GM13976 (cell line): ENCODE measurements around the gene MRTFA.
"Not testable (repeated sequence)": the region's sequence is repeated elsewhere in the genome, so short reads cannot be mapped to it uniquely, and the experiment has no call there.

Experiments used
- DNase-seq: peaks from one replicate; pipeline ENCODE4 v3.0.0; 2012; ENCODE audit warnings: low spot score
- in situ Hi-C: fragments of 300-500 bp; cut with MboI; formaldehyde crosslinking; loops from one replicate; pipeline ENCODE4 v1.12.0; 2022; ENCODE audit warnings: low sequenced_read_pairs, mixed read lengths, inconsistent platforms; ENCODE audit not compliant: unreplicated experiment
- TF ChIP-seq, protein P1 (sequence below): IDR thresholded peaks from 2 replicates; pipeline ENCODE4 v1.5.1; 2012; ENCODE audit warnings: borderline replicate concordance, mild to moderate bottlenecking; ENCODE audit not compliant: insufficient read depth; ENCODE audit errors: extremely low read depth, missing control alignments, control extremely low read depth

Gene MRTFA

DNA sequence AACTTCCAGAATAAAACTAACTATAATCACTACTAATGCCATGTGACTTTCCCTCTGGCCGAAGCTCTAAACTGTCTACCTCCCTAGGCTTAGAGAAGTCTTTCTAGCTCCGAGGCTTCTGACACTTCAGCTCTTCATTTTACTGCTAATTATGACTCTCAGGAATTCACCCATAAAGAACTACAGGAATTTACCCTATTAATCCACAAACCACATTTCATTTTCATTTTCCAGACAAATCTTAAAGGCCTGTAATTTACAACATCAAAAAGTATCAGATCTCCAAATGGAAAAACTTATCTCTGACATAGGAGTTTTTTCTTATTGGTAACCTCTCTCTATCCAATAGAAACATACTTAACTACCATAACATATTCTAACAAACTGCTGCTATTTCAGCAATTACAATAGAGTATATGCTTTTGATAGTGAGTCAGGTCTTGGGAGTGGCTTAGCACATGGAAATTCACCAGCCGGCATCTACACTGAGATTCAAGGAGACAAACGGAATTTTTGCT lies 33.4 kb downstream of the MRTFA start:
- DNase-seq: no peak
- in situ Hi-C loops: no loop called here
- TF ChIP-seq, protein P1, sequence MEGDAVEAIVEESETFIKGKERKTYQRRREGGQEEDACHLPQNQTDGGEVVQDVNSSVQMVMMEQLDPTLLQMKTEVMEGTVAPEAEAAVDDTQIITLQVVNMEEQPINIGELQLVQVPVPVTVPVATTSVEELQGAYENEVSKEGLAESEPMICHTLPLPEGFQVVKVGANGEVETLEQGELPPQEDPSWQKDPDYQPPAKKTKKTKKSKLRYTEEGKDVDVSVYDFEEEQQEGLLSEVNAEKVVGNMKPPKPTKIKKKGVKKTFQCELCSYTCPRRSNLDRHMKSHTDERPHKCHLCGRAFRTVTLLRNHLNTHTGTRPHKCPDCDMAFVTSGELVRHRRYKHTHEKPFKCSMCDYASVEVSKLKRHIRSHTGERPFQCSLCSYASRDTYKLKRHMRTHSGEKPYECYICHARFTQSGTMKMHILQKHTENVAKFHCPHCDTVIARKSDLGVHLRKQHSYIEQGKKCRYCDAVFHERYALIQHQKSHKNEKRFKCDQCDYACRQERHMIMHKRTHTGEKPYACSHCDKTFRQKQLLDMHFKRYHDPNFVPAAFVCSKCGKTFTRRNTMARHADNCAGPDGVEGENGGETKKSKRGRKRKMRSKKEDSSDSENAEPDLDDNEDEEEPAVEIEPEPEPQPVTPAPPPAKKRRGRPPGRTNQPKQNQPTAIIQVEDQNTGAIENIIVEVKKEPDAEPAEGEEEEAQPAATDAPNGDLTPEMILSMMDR: no peak

DNA sequence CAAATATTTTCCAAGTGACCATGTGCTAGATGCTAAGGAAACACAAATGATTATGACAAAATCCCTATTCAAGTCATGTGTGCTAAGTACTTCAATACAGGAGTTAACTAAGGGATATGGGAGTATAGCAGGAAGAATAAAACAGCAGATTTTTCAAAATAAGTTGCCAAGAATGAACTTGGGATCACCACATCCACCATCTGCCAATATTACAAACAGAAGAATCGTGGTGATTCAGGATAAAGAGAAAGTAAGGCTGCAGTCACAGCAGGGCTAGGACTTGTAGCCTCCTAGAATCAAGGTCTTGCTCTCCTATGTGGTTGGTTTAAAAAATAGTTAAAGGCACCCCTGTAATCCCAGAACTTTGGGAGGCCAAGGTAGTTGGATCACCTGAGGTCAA lies 34.3 kb downstream of the MRTFA start:
- in situ Hi-C loops: no loop called here
- DNase-seq: no peak
- TF ChIP-seq, protein P1: no peak

DNA sequence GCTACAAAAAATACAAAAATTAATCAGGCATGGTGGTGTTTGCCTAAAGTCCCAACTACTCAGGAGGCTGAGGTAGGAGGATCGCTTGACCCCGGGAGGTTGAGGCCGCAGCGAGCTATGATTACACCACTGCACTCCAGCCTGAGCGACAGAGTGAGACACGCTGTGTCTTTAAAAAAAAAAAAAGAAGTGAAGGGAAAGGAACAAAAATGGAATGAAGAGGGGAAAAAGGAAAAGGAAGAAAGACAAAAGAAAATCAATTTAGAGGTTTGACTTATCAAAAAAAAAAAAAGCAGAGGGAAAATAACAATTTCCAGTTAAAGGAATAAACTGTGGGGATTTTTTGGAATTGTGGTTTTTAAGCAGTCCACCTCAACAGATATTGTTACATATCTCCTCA lies 36.8 kb downstream of the MRTFA start:
- in situ Hi-C loops: no loop called here
- no peak for DNase-seq
- TF ChIP-seq, protein P1: no peak

DNA sequence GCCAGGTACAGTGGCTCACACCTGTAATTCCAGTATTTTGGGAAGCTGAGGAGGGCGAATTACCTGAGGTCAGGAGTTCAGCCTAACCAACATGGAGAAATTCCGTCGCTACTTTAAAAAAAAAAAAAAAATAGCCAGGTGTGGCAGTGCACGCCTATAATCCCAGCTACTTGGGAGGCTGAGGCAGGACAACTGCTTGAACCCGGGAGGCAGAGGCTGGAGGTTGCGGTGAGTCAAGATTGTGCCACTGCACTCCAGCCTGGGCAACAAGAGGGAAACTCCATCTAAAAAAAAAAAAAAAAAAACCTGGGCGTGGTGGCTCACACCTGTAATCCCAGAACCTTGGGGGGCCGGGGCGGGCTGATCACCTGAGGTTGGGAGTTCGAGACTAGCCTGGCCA lies 37.8 kb downstream of the MRTFA start:
- in situ Hi-C loops, DNase-seq: not testable (repeated sequence)

DNA sequence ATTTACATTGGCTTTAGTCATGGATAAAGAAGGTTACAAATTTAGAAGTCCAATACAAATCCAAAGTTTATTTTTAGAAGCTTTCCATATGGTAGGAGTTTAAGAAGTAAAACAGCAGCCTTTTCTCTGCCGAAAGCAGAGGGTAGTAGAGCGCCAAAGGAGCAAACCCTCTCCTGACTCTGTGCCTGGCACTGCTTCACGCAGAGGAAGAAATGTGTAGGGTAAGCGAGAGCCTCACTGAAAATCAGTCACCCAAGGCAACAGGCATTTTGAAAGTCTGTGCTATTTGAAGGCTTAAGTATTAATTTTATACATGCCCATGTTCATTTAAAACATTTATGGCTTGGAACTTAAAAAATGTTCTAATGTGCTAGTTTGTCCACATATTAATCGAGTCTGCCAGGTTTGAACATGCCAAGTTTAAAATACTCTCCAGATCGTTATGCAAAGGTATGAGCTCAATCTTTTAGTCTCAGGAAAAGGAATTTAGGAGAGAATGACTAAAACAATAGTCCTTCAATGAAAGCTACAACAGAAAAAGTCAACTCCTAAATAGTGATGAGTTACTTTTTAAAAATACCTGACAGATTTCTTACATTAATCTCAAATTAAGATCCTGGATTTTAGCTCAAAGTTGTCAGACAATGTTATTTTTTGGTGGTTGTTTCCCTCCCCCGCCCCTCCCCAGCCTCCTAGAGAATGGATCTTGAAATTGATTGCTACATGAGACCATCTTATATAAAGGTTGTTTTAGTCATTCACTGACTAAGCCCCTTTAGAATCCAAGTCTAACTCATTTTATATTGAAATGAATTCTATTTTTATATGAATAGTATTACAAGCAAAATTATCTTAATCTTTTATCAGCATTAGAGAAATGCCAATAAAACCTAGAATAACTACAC lies 38.7 kb downstream of the MRTFA start:
- TF ChIP-seq, protein P1: no peak

DNA sequence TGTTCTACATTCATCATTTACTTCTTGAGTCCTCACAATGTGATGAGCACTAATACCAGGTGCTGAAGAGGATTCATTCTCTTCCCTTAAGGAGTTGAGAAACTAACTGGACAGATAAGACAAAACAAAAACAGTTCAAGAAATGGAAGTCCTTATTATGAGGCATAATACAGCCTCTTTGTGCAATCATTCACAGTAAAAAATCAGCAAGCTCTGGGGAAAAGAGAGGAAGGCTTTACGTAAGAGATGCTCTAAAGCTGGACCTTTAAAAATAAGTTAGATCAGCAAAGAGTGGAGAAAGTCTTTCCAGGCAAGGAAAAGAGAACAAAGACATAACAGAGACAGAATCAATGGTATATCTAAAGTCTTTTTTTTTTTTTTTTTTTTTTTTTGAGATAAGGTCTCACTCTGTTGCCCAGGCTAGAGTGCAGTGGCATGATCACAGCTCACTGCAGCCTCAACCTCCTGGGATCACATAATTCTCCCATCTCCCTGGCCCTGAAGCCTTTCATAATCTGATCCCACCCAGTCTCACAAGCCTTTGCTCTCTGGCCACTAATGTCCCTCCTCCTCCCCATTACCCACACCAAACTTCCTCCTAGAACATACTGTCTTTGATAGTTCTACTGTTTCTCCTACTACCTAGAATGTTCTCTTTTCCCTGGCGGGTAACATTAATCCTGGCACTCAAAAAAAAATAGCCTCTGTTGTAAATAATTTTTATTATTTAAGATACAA lies 40.9 kb downstream of the MRTFA start:
- TF ChIP-seq, protein P1: no peak
- in situ Hi-C loops: no loop called here
- DNase-seq: no peak

More for the DNA sequence above, 38.7 kb downstream of the MRTFA start:
- in situ Hi-C loops: no loop called here
- DNase-seq: no peak

DNA sequence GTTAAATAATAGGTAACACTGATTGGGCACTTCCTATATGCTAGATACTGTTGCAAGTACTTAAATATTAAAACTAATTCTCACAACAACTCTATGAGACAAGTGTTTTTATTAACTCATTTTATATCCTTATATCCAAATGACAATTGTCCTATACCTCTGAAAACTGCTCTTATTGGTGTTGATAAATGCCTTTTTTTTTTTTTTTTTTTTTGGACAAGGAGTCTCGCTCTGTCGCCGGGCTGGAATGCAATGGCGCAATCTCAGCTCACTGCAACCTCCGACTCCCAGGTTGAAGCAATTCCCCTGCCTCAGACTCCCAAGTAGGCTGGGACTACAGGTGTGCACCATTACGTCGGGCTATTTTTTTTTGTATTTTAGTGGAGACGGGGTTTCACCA lies 41.6 kb downstream of the MRTFA start:
- in situ Hi-C loops: no loop called here
- TF ChIP-seq, protein P1: no peak
- DNase-seq: no peak
